Right lobe of liver (tissue), 4 donors: ENCODE results near the gene SIPA1.

Experiments
- CTCF ChIP-seq, 4 donors: fragments of 200-600 bp in 3 of 4; fragments of 450-650 bp in 1 of 4; IDR thresholded peaks; one replicate each; pipeline versions ENCODE4 v1.5.1 to v1.8.0; 2016 to 2022; ENCODE audit warnings: antibody characterized with exemption in 4 of 4, mild to moderate bottlenecking in 2 of 4
- POLR2A ChIP-seq: fragments of 450-650 bp; IDR thresholded peaks from one replicate; pipeline ENCODE4 v1.6.1; 2017; ENCODE audit warnings: antibody characterized with exemption, mild to moderate bottlenecking
- donor health status: DM: no; HTN: no; CAD: no.
- donor health status: DM: no; HTN: no; CAD: no.
- donor health status: DM: no; HTN: yes; CAD: no.

DNA sequence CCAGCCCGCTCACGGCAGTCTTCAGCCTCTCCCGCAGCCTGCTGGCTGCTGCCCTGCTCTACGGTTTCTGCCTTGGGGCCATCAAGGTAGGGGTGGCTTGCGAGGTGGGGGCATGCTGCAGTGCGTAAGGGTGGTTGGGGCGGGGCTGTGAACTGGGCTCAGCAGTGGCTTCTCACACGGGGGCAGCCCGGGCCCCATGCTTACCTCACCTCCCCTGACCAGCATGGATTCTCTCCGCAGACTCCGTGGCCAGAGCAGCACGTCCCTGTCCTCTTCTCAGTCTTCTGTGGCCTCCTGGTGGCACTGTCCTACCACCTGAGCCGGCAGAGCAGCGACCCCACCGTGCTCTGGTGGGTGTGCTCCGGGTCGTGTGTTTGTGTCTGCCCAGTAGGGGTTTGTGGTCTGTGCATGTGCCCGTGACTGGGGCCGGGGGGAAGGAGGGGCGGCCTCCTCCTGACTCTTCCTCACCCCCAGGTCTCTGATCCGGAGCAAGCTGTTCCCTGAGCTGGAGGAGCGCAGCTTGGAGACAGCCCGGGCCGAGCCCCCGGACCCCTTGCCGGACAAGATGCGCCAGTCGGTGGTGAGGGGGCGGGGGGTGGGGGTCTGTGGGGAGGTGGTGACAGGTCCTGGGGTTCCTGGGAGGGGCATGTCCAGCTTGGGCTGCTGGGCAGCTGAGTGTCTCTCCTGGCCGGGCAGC, 12.8 kb upstream of the SIPA1 start:
- TF ChIP-seq CTCF (IDR thresholded peaks at IDR 0.05) (no peak), POLR2A (no peak)
